Motor neuron (in vitro differentiated cells): ENCODE data around the gene CLEC16A. TPM values are rescaled to one million over a fixed set of nuclear protein-coding genes. Genes with fewer than 3 reads are reported as not detected.
A peak's percentile ranks its signal among the peaks of the same experiment; 100 is the strongest.

Experiments used
- ATAC-seq, 8 experiments: fragments of 200-7000 bp; cut with Tn5 transposase; replicated peaks in 6 of 8; 2 replicates each; pipeline ENCODE4 v1.8.0; 2021; ENCODE audit warnings: mild to moderate bottlenecking in 8 of 8, moderate library complexity in 8 of 8
- H3K27ac ChIP-seq, 2 donors: fragments of 250-450 bp; sonication (Bioruptor Pico); 2 replicates each; pipeline ENCODE4 v1.9.0; 2021; ENCODE audit warnings: antibody characterized with exemption in 2 of 2, mild to moderate bottlenecking in 2 of 2, moderate library complexity in 1 of 2
- H3K4me1 ChIP-seq, 2 donors: fragments of 250-450 bp; sonication (Bioruptor Pico); replicated peaks in 1 of 2; 2 replicates each; pipeline ENCODE4 v1.6.1; 2021; ENCODE audit warnings: antibody characterized with exemption in 2 of 2, mild to moderate bottlenecking in 2 of 2, moderate library complexity in 1 of 2
- H3K4me3 ChIP-seq, 5 donors: fragments of 250-450 bp; sonication (Bioruptor Pico); 2 replicates each; pipeline ENCODE4 v1.9.0; 2021; ENCODE audit warnings: antibody characterized with exemption in 5 of 5, mild to moderate bottlenecking in 5 of 5, moderate library complexity in 4 of 5
- WGBS, 10 experiments: fragments of 450-650 bp; shearing (Covaris generic); methylation state at CpG; one replicate each; pipeline ENCODE4 v1.0.0; 2022; 5-methylcytosine and 5-hydroxymethylcytosine counted together
- in situ Hi-C, 9 experiments: fragments of 400-800 bp; cut with MboI; loops; one replicate each; pipeline ENCODE4 v1.15.0; 2021; ENCODE audit warnings: low sequenced_read_pairs in 9 of 9, low pct_unique_long_range_greater_than_20kb in 2 of 9; ENCODE audit not compliant: unreplicated experiment in 9 of 9
- total RNA-seq, 8 experiments: library from RNA; unstranded; fragments of 300-600 nt; gene quantifications; 2 replicates each; pipeline versions ENCODE4 v1.2.3 to v1.2.4, GENCODE V29; 2022

Gene CLEC16A
- total RNA-seq, 8 experiments from 2014 or later, result 13.4 to 75.0 (median 17.2) TPM

- ATAC-seq, result no peak
- in situ Hi-C loops, result no loop called here
- Histone ChIP-seq H3K4me3 (no peak overlapping the region), H3K27ac (no peak overlapping the region), H3K4me1 (no peaks in the 10 kb centered on the region)
- WGBS, 10 experiments, result 52 to 88% (median 76%) methylated on average over 2 to 4 of the region's 5 CpGs; no CpG with 5 or more reads in 3 of the 10 experiments
Measured at GRCh38 chr16:11194913-11195312, 250.5 kb downstream of the CLEC16A start.

DNA sequence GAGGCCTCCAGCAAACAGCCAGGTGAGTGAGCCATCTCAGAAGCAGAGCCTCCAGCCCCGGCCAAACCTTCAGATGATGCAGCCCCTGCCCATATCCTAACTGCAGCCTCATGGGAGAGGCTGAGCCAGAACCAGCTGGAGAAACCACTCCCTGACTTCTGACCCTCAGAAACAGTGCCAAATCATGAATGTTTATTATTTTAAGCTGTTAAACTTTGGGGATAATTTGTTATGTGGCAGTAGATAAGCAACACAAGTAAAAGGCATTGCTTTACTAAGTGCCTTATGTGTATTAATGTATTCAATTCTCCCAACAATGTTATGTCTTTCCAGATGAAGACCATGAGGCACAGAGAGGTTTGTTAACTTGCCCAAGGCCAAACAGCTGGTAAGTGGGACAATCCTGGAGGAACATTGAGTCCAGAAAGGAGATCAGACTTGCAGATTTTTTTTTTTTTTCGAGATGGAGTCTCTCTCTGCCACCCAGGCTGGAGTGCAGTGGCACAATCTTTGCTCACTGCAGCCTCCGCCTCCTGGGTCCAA lies 252.0 kb downstream of the CLEC16A start:
- ATAC-seq, result no peak
- Histone ChIP-seq H3K4me1 (peaks cover 0 to 1% of the 10 kb centered on the region in 2 donors), H3K27ac (no peak overlapping the region), H3K4me3 (no peak overlapping the region)
- in situ Hi-C loops, result no loop called here
- 20 to 100% (median 73%) methylated on average over 1 to 2 of the region's 3 CpGs; no CpG with 5 or more reads in 2 of the 10 experiments for WGBS, 10 experiments

GRCh38 chr16:11198375-11198774 lies 254.0 kb downstream of the CLEC16A start:
- in situ Hi-C loops, result no loop called here
- Histone ChIP-seq H3K4me3 (no peak overlapping the region), H3K4me1 (peaks cover 11 to 13% of the 10 kb centered on the region in 2 donors), H3K27ac (no peak overlapping the region)
- no peak for ATAC-seq
- no CpG with 5 or more reads among the region's 5 CpGs for WGBS, 10 experiments

- peak in 3 of 8 experiments; percentile 55 to 85 (median 57) for ATAC-seq
- 20 to 80% (median 40%) methylated on average over 1 to 2 of the region's 8 CpGs; no CpG with 5 or more reads in 5 of the 10 experiments for WGBS, 10 experiments
- Histone ChIP-seq H3K4me1 (peaks cover 11 to 13% of the 10 kb centered on the region in 2 donors), H3K27ac (no peak overlapping the region), H3K4me3 (no peak overlapping the region)
- in situ Hi-C loops, result no loop called here
Measured at GRCh38 chr16:11198828-11199227, 254.5 kb downstream of the CLEC16A start.

GRCh38 chr16:11200592-11200991 lies 256.2 kb downstream of the CLEC16A start:
- Histone ChIP-seq H3K4me3 (no peak overlapping the region), H3K27ac (no peak overlapping the region), H3K4me1 (peaks cover 13% of the 10 kb centered on the region in 2 donors)
- in situ Hi-C loops, result no loop called here
- no peak for ATAC-seq
- 20 to 86% (median 80%) methylated on average over 1 to 6 of the region's 10 CpGs; no CpG with 5 or more reads in 3 of the 10 experiments for WGBS, 10 experiments

DNA sequence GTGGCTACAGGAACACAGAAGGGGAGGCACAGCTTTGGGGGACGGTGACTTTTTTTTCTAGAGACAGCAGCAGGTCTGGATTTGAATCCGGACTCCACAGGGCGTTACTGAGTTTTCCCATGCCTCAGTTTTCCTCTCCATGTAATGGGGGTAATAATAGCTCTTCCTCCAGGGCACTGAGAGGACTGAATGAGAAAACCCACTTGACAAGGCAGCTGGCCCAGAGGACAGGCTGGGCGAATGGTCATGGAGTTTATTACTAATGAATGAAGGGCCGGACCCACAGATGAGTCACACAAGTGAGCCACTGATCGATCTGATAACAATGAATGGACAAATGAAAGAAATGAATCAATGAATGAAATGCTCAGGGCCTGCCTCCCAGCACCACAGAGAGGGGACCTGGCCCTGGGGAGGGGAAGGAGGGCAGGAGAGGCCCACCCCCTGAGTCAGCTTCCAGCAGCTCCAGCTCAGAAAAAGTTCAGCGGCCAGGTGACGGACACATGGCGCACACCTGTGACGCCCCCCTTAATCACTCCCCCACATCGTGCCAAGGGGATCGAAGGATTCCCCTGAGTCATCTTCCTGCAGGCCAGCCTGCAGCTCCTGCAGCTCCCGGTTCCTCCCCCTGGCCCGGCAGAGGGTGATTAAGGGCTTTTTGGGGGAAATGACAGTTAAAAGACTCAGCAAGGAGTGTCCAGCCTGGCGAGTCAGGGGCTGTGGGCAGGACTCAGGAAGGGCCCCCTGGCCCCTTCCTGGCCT lies 257.3 kb downstream of the CLEC16A start:
- Histone ChIP-seq H3K4me1 (peaks cover 19 to 20% of the 10 kb centered on the region in 2 donors), H3K4me3 (no peak overlapping the region), H3K27ac (no peak overlapping the region)
- 18 to 80% (median 46%) methylated on average over 1 to 11 of the region's 15 CpGs; no CpG with 5 or more reads in 5 of the 10 experiments for WGBS, 10 experiments
- ATAC-seq, result peak; percentile 41 to 89 (median 82)
- in situ Hi-C loops, result no loop called here

- Histone ChIP-seq H3K4me3 (no peak overlapping the region), H3K27ac (no peak overlapping the region), H3K4me1 (peaks cover 19 to 20% of the 10 kb centered on the region in 2 donors)
- ATAC-seq, result no peak
- in situ Hi-C loops, result no loop called here
- WGBS, 10 experiments, result 0 to 100% (median 16%) methylated on average over 1 to 3 of the region's 13 CpGs; no CpG with 5 or more reads in 4 of the 10 experiments
Measured at GRCh38 chr16:11202260-11203091, 258.1 kb downstream of the CLEC16A start.

DNA sequence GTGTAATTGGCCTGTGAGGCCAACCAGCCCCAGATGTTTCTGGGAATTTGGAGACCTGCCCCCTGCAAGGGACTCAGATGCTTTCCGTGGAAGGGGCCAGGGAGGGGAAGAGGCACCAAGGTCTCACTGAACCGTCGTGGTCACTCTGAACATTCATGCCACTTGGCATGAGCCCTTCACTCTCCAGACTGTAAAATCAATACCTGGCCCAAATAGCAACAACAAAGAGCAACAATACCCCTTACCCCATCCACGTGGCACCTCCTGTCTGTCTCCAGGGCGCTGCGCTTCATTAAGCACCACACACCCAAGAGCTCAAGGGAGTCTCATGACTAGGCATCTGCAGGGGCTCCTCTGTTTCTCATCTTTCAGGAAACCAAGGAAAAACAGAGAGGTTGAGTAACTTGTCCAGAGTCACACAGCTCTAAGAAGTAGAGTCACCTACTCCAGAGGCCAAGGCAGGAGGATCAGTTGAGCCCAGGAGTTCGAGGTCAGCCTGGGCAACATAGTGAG lies 258.8 kb downstream of the CLEC16A start:
- peaks cover 19 to 20% of the 10 kb centered on the region in 2 donors for H3K4me1 ChIP-seq
- no peak overlapping the region for H3K27ac ChIP-seq
- in situ Hi-C loops, result no loop called here
- no peak for ATAC-seq
- no peak overlapping the region for H3K4me3 ChIP-seq
- 20 to 86% (median 64%) methylated on average over 1 to 3 of the region's 7 CpGs; no CpG with 5 or more reads in 4 of the 10 experiments for WGBS, 10 experiments

DNA sequence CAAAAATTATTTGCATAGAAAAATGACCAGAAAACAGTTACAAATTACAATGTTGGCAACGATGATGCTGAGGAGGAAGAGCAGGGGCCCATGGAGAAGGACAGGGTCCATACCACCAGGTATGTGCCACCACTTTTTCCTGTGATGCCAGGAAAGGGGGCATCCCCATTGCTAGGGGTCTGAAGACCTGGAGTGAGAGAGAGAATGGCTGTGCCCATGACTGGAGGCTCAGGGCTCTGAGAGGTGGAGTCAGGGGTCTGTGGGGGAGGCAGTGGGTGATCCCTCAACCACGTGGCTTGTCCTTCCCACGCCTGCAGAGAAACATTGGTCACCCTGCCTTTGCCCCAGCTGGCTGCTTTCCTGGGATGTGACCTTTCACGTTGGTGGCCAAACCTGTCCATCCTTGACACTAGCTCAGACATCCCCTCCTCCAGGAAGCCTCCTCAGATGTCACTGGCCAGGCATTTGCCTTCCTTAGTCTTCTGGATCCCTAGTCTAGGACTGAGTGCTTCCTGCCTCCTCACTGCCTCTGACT lies 260.2 kb downstream of the CLEC16A start:
- Histone ChIP-seq H3K27ac (no peak overlapping the region), H3K4me1 (peaks cover 19 to 20% of the 10 kb centered on the region in 2 donors), H3K4me3 (no peak overlapping the region)
- in situ Hi-C loops, result no loop called here
- WGBS, 10 experiments, result 63 to 100% (median 73%) methylated on average over 1 to 3 of the region's 4 CpGs; no CpG with 5 or more reads in 5 of the 10 experiments
- no peak for ATAC-seq

GRCh38 chr16:11205065-11205699 lies 260.8 kb downstream of the CLEC16A start:
- peaks cover 19 to 20% of the 10 kb centered on the region in 2 donors for H3K4me1 ChIP-seq
- in situ Hi-C loops, result no loop called here
- H3K4me3 ChIP-seq, result no peak overlapping the region
- WGBS, 10 experiments, result 60 to 97% (median 91%) methylated on average over 2 to 15 of the region's 19 CpGs; no CpG with 5 or more reads in 2 of the 10 experiments
- no peak for ATAC-seq
- H3K27ac ChIP-seq, result no peak overlapping the region

GRCh38 chr16:11205754-11206581 lies 261.6 kb downstream of the CLEC16A start:
- 25 to 100% (median 60%) methylated on average over 1 to 10 of the region's 13 CpGs; no CpG with 5 or more reads in 5 of the 10 experiments for WGBS, 10 experiments
- in situ Hi-C loops, result no loop called here
- peak; percentile 13 to 73 (median 42) for ATAC-seq

More at GRCh38 chr16:11205754-11206581, 261.6 kb downstream of the CLEC16A start:
- peaks cover 19 to 20% of the 10 kb centered on the region in 2 donors for H3K4me1 ChIP-seq
- H3K27ac ChIP-seq, result no peak overlapping the region
- H3K4me3 ChIP-seq, result no peak overlapping the region
